ENCODE results near the gene ADCY10. TPM values are rescaled to one million over a fixed set of nuclear protein-coding genes. Genes with fewer than 3 reads are reported as not detected.

The ADCY10 gene
- total and polyA plus RNA-seq, 2 of the 8 experiments (the other 6 are each of a cell fraction or from before 2014, with no cell fraction given), result 0.02 TPM; not detected in 1

GRCh38 chr1:167794043-167794442 is 119.9 kb downstream of the ADCY10 start:
- Histone ChIP-seq H3K79me2 (ENCODE audit: control insufficient read depth in 1 of 2, insufficient read depth in 2 of 2, low read length in 2 of 2) (no peaks in the 10 kb centered on the region), H2AFZ (ENCODE audit: low read length) (no peak overlapping the region), H3K27ac (ENCODE audit: low read depth, low read length) (no peak overlapping the region), H2BK120ac (replicated peaks; ENCODE audit: low read depth, low read length) (no peak overlapping the region), H3K23me2 (ENCODE audit: low read depth, low read length) (no peaks in the 10 kb centered on the region), H3K4ac (replicated peaks; ENCODE audit: insufficient read length, low read depth, low read length) (no peak overlapping the region), H3K18ac (ENCODE audit: extremely low read depth, low read length) (no peak overlapping the region), H3K56ac (replicated peaks; ENCODE audit: insufficient read length, low read depth, low read length) (no peak overlapping the region), H3K9ac (replicated peaks in 1 of 4; ENCODE audit: extremely low read depth in 1 of 4, low read depth in 3 of 4, low read length in 3 of 4) (no peak overlapping the region), H3K79me1 (ENCODE audit: low read depth, low read length) (no peaks in the 10 kb centered on the region), H2AK5ac (ENCODE audit: low read depth, low read length) (no peak overlapping the region), H2BK5ac (ENCODE audit: low read depth, low read length) (no peak overlapping the region), H3K9me3 (ENCODE audit: insufficient read depth in 2 of 2, low read depth in 1 of 2, low read length in 1 of 2) (no peaks in the 10 kb centered on the region), H3K4me2 (ENCODE audit: insufficient read depth in 1 of 2, low read depth in 2 of 2, low read length in 2 of 2) (no peak overlapping the region), H3K14ac (ENCODE audit: insufficient read length) (no peak overlapping the region), H4K20me1 (replicated peaks in 1 of 2; ENCODE audit: control insufficient read depth in 1 of 2, insufficient read depth in 2 of 2, low read length in 2 of 2) (peaks cover 0 to 2% of the 10 kb centered on the region in 2 experiments), H3K27me3 (replicated peaks in 1 of 4; ENCODE audit: control insufficient read depth in 3 of 4, extremely low read depth in 1 of 4, insufficient read depth in 3 of 4, low read length in 3 of 4) (no peaks in the 10 kb centered on the region), H2BK12ac (ENCODE audit: low read depth, low read length) (no peak overlapping the region), H2BK15ac (ENCODE audit: low read length) (no peak overlapping the region), H2BK20ac (ENCODE audit: low read length) (no peak overlapping the region), H3K4me3 (ENCODE audit: extremely low read depth in 1 of 4, insufficient read depth in 2 of 4, low read depth in 3 of 4, low read length in 4 of 4) (no peak overlapping the region), H3K4me1 (replicated peaks in 1 of 4; ENCODE audit: control insufficient read depth in 3 of 4, insufficient read depth in 4 of 4, low read length in 3 of 4) (peaks cover 2 to 8% (median 3%) of the 10 kb centered on the region in 4 experiments; a peak in 4 of 7 replicates), H4K91ac (replicated peaks; ENCODE audit: insufficient read length, low read length) (no peak overlapping the region), H3K36me3 (ENCODE audit: control insufficient read depth in 2 of 4, insufficient read depth in 4 of 4, low read length in 3 of 4) (peaks cover 0 to 11% (median 6%) of the 10 kb centered on the region in 4 experiments; a peak in 4 of 8 replicates), H4K8ac (ENCODE audit: extremely low read depth, insufficient read depth, low read length) (no peak overlapping the region), H4K5ac (ENCODE audit: insufficient read length, low read depth, low read length) (no peak overlapping the region), H3K23ac (ENCODE audit: insufficient read length) (no peak overlapping the region)
- ChIA-PET CTCF (ENCODE audit: partially characterized antibody) (interaction anchor here (0.5 to 3.7 kb wide), 3 partner anchors 10 to 590 kb away, joined by 3 to 16 read pairs (median 3); no protein-coding TSS in a partner anchor), POLR2A (ENCODE audit: partially characterized antibody) (no interaction called here)
- TF ChIP-seq CBX5 (IDR thresholded peaks at IDR 0.05; ENCODE audit: low read depth, low read length), result no peak
- no peak for TF ChIP-seq CBX8 (IDR thresholded peaks at IDR 0.05; ENCODE audit: borderline replicate concordance, low read depth, low read length)
- no peak for TF ChIP-seq USF2 (IDR thresholded peaks at IDR 0.05; ENCODE audit: low read length)
- no peak for TF ChIP-seq PHF8 (conservative IDR thresholded peaks at IDR 0.05; ENCODE audit: low read depth, low read length)
- TF ChIP-seq RFX5 (IDR thresholded peaks at IDR 0.05; ENCODE audit: borderline replicate concordance, low read depth, low read length), result no peak
- TF ChIP-seq RXRA (IDR thresholded peaks at IDR 0.05; ENCODE audit: insufficient read depth, low read depth, low read length), result no peak
- no peak for TF ChIP-seq MAFK (IDR thresholded peaks at IDR 0.05; ENCODE audit: low read depth, low read length)
- TF ChIP-seq FOSL1 (IDR thresholded peaks at IDR 0.05; ENCODE audit: insufficient read depth, low read depth, low read length), result no peak
- TF ChIP-seq JUND (IDR thresholded peaks at IDR 0.05; ENCODE audit: low read length), result no peak
- TF ChIP-seq CHD1 (IDR thresholded peaks at IDR 0.05; ENCODE audit: low read depth, low read length), result no peak
- TF ChIP-seq JUN (IDR thresholded peaks at IDR 0.05; ENCODE audit: low read depth, low read length), result no peak
- TF ChIP-seq CREB1 (IDR thresholded peaks at IDR 0.05), result no peak
- TF ChIP-seq SIX5 (IDR thresholded peaks at IDR 0.05; ENCODE audit: low read depth, low read length), result no peak
- 94% methylated on average over 1 of the region's 1 CpG; no CpG with 5 or more reads in 1 of the 2 experiments for WGBS, 2 experiments (ENCODE audit: extremely low coverage in 1 of 2, insufficient coverage in 1 of 2, insufficient read length in 1 of 2, insufficient replicate concordance in 2 of 2, low coverage in 1 of 2, low lambda C conversion rate in 2 of 2, missing lambda C conversion rate in 1 of 2)
- FAIRE-seq, result no peak
- no peak for DNase-seq (ENCODE audit: low read depth in 1 of 2, low spot score in 2 of 2)
